Liver (tissue), 3 donors: Measurements from ENCODE around the gene MTA3.

Source experiments
- CTCF ChIP-seq: fragments of 150-350 bp; IDR thresholded peaks from 2 replicates; pipeline ENCODE4 v1.5.1; 2017; ENCODE audit warnings: improper control_type of control experiment, low read depth, low read length; ENCODE audit not compliant: missing input control
- JUND ChIP-seq, 2 donors: IDR thresholded peaks; 2 replicates each; pipeline ENCODE4 v1.6.1; 2016; ENCODE audit warnings: antibody characterized with exemption in 2 of 2
- RXRA ChIP-seq, 2 donors: IDR thresholded peaks; 2 replicates each; pipeline ENCODE4 v1.6.1; 2017 to 2018; ENCODE audit warnings: antibody characterized with exemption in 2 of 2, mild to moderate bottlenecking in 1 of 2
- TAF1 ChIP-seq: conservative IDR thresholded peaks from 2 replicates; pipeline ENCODE4 v1.6.1; 2016; ENCODE audit warnings: antibody characterized with exemption, mild to moderate bottlenecking
- TF ChIP-seq, protein P1 (sequence below): IDR thresholded peaks from 2 replicates; pipeline ENCODE4 v1.6.1; 2016; ENCODE audit warnings: antibody characterized with exemption
- TF ChIP-seq, protein P2 (sequence below): IDR thresholded peaks from 2 replicates; pipeline ENCODE4 v1.6.1; 2016; ENCODE audit warnings: antibody characterized with exemption
- donor health status: healthy.
- donor health status: healthy.

DNA sequence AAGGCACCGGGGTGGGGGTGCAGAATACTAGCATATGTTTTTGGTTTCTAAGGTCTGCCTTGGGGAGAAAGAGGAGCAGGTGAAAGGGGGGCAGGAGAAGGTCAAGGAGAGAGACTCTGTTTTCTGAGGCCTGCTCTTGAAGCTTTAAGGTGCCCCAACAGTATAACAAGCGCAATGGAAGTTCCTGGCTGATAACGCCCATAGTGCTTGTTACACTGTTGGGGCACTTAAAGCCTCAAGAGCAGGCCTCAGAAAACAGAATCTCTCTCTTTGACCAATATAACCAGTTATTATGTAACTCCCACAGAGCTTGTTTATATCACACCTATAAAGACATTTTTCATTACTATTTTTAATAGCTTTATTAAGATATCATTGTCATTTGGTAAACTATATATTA, 179.0 kb downstream of the MTA3 start:
- no peak for TF ChIP-seq TAF1
- no peak for TF ChIP-seq CTCF
- no peak for TF ChIP-seq JUND (IDR thresholded peaks at IDR 0.05)
- TF ChIP-seq RXRA (IDR thresholded peaks at IDR 0.05): no peak
- TF ChIP-seq, protein P1, sequence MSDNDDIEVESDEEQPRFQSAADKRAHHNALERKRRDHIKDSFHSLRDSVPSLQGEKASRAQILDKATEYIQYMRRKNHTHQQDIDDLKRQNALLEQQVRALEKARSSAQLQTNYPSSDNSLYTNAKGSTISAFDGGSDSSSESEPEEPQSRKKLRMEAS: no peak
- TF ChIP-seq, protein P2, sequence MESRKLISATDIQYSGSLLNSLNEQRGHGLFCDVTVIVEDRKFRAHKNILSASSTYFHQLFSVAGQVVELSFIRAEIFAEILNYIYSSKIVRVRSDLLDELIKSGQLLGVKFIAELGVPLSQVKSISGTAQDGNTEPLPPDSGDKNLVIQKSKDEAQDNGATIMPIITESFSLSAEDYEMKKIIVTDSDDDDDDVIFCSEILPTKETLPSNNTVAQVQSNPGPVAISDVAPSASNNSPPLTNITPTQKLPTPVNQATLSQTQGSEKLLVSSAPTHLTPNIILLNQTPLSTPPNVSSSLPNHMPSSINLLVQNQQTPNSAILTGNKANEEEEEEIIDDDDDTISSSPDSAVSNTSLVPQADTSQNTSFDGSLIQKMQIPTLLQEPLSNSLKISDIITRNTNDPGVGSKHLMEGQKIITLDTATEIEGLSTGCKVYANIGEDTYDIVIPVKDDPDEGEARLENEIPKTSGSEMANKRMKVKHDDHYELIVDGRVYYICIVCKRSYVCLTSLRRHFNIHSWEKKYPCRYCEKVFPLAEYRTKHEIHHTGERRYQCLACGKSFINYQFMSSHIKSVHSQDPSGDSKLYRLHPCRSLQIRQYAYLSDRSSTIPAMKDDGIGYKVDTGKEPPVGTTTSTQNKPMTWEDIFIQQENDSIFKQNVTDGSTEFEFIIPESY: no peak
